ENCODE measurements around the gene CYSLTR2.

DNA sequence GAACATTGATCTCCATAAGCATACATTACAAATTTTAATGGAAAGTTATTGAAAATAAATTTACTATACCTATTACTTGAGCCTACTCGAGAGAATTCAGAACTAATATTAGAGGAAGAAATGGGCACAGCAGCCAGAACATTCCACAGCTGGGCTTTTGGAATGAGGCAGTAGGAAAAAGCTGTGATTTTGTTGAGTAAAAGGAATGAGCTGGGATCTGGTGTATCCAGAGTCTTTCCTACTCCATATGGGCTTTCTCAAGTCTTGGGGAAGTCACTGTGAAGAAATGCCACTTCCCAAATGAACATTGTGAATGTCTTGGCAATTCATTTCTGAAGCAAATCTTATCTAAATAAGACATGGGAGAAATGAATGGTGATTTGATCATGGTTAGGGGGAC, 93.1 kb downstream of the CYSLTR2 start:
- TF ChIP-seq CTCF (IDR thresholded peaks at IDR 0.05; ENCODE audit: low read depth, low read length) (no peak), POLR2A (IDR thresholded peaks at IDR 0.05; ENCODE audit: extremely low read depth, insufficient read length) (no peak)

Measured in NB4 (cell line).